Fibroblast of lung (primary cell): ENCODE measurements around the gene INF2. TPM values are rescaled to one million over a fixed set of nuclear protein-coding genes. Genes with fewer than 3 reads are reported as not detected.

ENCODE experiments used
- DNase-seq, 2 donors: peaks; one replicate each; pipeline versions ENCODE4 v3.0.0 to v3.0.0-alpha.2; 2010; ENCODE audit warnings: low read depth in 2 of 2
- H2AFZ ChIP-seq: 2 replicates; pipeline ENCODE4 v1.5.1; 2012; ENCODE audit warnings: low read length, control low read depth, inconsistent platforms
- H3K27ac ChIP-seq: 2 replicates; pipeline ENCODE4 v1.5.1; 2011; ENCODE audit warnings: low read length, control low read depth; ENCODE audit not compliant: insufficient read depth
- H3K27me3 ChIP-seq: 2 replicates; pipeline ENCODE4 v1.5.1; 2011; ENCODE audit warnings: mild to moderate bottlenecking, low read length; ENCODE audit not compliant: control insufficient read depth, insufficient read depth
- H3K36me3 ChIP-seq: 2 replicates; pipeline ENCODE4 v1.5.1; 2011; ENCODE audit warnings: low read length; ENCODE audit not compliant: control insufficient read depth, insufficient read depth
- H3K4me1 ChIP-seq: 2 replicates; pipeline ENCODE4 v1.5.1; 2011; ENCODE audit warnings: low read length; ENCODE audit not compliant: control insufficient read depth, insufficient read depth; ENCODE audit errors: extremely low read depth
- H3K4me2 ChIP-seq: 2 replicates; pipeline ENCODE4 v1.5.1; 2011; ENCODE audit warnings: low read length, control low read depth; ENCODE audit not compliant: insufficient read depth; ENCODE audit errors: extremely low read depth
- H3K4me3 ChIP-seq, 4 experiments: fragments of 200-600 bp in 1 of 4; sonication (generic) in 1 of 4; replicated peaks in 1 of 4; 2 replicates each; pipeline ENCODE4 v1.5.1; 2011 to 2016; ENCODE audit warnings: low read length in 4 of 4, low read depth in 3 of 4, mild to moderate bottlenecking in 3 of 4, control low read depth in 2 of 4, inconsistent platforms in 1 of 4, mixed read lengths in 1 of 4; ENCODE audit not compliant: insufficient read depth in 1 of 4; ENCODE audit errors: control extremely low read depth in 1 of 4
- H3K79me2 ChIP-seq: 2 replicates; pipeline ENCODE4 v1.5.1; 2012; ENCODE audit warnings: mild to moderate bottlenecking, low read length, inconsistent platforms; ENCODE audit not compliant: control insufficient read depth, insufficient read depth
- H3K9ac ChIP-seq: 2 replicates; pipeline ENCODE4 v1.5.1; 2011; ENCODE audit warnings: mild to moderate bottlenecking, low read length, control low read depth; ENCODE audit not compliant: insufficient read depth
- H3K9me3 ChIP-seq: 2 replicates; pipeline ENCODE4 v1.5.1; 2012; ENCODE audit warnings: low read depth, low read length; ENCODE audit not compliant: control insufficient read depth, insufficient read depth
- H4K20me1 ChIP-seq: 2 replicates; pipeline ENCODE4 v1.5.1; 2011; ENCODE audit warnings: low read length; ENCODE audit not compliant: control insufficient read depth, insufficient read depth; ENCODE audit errors: extremely low read depth
- EZH2 ChIP-seq: IDR thresholded peaks from 2 replicates; pipeline ENCODE4 v1.5.1; 2012; ENCODE audit warnings: low read length, control low read depth, mild to moderate bottlenecking; ENCODE audit errors: missing control alignments
- polyA plus RNA-seq, 2 donors: library from polyadenylated mRNA; depleted of rRNA in 1 of 2; stranded (reverse) in 1 of 2; unstranded in 1 of 2; fragments of >200 nt; gene quantifications; 2 replicates each; pipeline ENCODE4 v1.2.1, GENCODE V29; 2011 to 2012; ENCODE audit warnings: missing spikeins in 1 of 2
- total RNA-seq: library from RNA; depleted of rRNA; stranded (reverse); fragments of >200 nt; gene quantifications from 2 replicates; pipeline ENCODE4 v1.2.1, GENCODE V29; 2014
- TF ChIP-seq, protein P1 (sequence below), 2 donors: IDR thresholded peaks in 1 of 2; conservative IDR thresholded peaks in 1 of 2; 1 replicate in 1 of 2; 2 replicates in 1 of 2; pipeline ENCODE4 v1.5.1; 2011 to 2012; ENCODE audit warnings: low read length in 2 of 2, control low read depth in 1 of 2, inconsistent platforms in 1 of 2, low read depth in 1 of 2, mild to moderate bottlenecking in 1 of 2

INF2 gene
- total and polyA plus RNA-seq, 2 donors (not counting 1 experiment from before 2014, with no cell fraction given): 19.8 to 50.9 TPM

- no peak for DNase-seq
- H3K4me2 ChIP-seq: no peak overlapping the region
- H3K9ac ChIP-seq: no peak overlapping the region
- peaks cover 29% of the 10 kb centered on the region for H3K36me3 ChIP-seq
- H3K4me1 ChIP-seq: peaks cover 28% of the 10 kb centered on the region
- H2AFZ ChIP-seq: no peak overlapping the region
- TF ChIP-seq EZH2: no peak
- TF ChIP-seq, protein P1, sequence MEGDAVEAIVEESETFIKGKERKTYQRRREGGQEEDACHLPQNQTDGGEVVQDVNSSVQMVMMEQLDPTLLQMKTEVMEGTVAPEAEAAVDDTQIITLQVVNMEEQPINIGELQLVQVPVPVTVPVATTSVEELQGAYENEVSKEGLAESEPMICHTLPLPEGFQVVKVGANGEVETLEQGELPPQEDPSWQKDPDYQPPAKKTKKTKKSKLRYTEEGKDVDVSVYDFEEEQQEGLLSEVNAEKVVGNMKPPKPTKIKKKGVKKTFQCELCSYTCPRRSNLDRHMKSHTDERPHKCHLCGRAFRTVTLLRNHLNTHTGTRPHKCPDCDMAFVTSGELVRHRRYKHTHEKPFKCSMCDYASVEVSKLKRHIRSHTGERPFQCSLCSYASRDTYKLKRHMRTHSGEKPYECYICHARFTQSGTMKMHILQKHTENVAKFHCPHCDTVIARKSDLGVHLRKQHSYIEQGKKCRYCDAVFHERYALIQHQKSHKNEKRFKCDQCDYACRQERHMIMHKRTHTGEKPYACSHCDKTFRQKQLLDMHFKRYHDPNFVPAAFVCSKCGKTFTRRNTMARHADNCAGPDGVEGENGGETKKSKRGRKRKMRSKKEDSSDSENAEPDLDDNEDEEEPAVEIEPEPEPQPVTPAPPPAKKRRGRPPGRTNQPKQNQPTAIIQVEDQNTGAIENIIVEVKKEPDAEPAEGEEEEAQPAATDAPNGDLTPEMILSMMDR (conservative IDR thresholded peaks at IDR 0.05 in 1 of 2, IDR thresholded peaks at IDR 0.05 in 1 of 2; ENCODE audit: low read depth in 1 of 2, low read length in 2 of 2): no peak
- H3K9me3 ChIP-seq: no peaks in the 10 kb centered on the region
- peaks cover 2% of the 10 kb centered on the region for H4K20me1 ChIP-seq
- H3K79me2 ChIP-seq: peaks cover 97% of the 10 kb centered on the region
- no peak overlapping the region for H3K4me3 ChIP-seq
- no peak overlapping the region for H3K27ac ChIP-seq
- no peaks in the 10 kb centered on the region for H3K27me3 ChIP-seq
Observed at GRCh38 chr14:104696671-104697316, 7.4 kb downstream of the INF2 start.

DNA sequence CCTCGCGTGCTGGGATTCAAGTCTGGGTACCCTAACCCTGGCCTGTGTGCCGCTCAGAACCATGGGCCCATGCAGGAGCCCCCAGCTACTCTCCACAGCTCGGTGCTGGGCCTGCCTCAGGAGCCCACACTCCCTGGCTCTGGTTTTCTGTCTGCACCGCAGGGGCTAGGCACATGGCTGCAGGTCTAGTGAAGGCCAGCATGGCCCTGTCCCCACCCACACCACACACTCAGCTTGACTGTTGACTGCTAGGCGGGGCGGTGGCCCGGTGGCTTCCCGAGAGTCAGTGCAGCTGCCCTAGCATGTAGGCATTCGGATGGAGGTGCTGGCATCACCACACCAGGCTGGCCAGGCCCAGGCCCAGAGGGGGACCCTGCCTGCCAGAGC, 7.9 kb downstream of the INF2 start:
- TF ChIP-seq EZH2: no peak
- TF ChIP-seq, protein P1 (conservative IDR thresholded peaks at IDR 0.05 in 1 of 2, IDR thresholded peaks at IDR 0.05 in 1 of 2; ENCODE audit: low read depth in 1 of 2, low read length in 2 of 2): no peak
- Histone ChIP-seq H3K79me2 (peaks cover 95% of the 10 kb centered on the region), H3K4me3 (no peak overlapping the region), H3K36me3 (peaks cover 32% of the 10 kb centered on the region), H3K4me1 (peaks cover 25% of the 10 kb centered on the region), H3K27me3 (no peaks in the 10 kb centered on the region), H3K27ac (no peak overlapping the region), H3K9ac (no peak overlapping the region), H2AFZ (no peak overlapping the region), H3K9me3 (no peaks in the 10 kb centered on the region), H3K4me2 (no peak overlapping the region), H4K20me1 (no peaks in the 10 kb centered on the region)
- no peak for DNase-seq

DNA sequence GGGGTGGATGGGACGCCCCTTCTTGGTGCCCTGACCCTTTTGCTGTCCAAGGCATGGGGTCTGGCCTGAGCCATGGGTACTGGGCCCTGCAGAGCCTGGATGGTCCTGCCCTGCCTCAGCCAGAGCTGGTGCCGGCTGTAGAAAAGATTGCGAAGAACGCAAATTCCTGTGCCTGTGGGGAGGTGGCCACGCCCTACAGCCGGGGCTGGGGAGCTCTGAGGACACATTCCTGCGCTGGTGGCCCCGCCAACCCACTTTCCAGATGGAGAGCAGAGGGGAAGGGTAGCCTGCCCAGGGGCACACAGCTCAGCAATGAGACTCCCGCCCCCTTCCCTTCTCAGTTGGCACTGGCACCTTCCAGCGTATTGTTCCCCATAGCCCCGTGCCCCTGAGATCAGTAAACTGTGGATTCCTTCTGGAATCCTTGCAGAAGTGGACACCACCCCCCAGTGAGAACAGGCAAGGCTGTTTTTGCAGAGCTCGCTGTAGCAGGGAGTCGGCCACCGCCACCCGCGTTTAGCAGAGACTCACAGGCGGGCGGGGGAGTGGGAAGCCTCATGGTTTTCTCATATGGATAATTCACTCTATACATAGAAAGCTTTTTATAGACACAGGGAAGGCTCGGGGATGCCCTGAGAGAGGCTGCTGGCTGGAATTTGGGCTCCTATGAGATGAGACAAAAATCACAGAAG, 8.6 kb downstream of the INF2 start:
- no peak overlapping the region for H3K4me3 ChIP-seq
- peak overlapping the region; percentile 35 for H3K4me2 ChIP-seq
- no peaks in the 10 kb centered on the region for H3K9me3 ChIP-seq
- H3K9ac ChIP-seq: no peak overlapping the region
- H3K4me1 ChIP-seq: peaks cover 22% of the 10 kb centered on the region
- peaks cover 87% of the 10 kb centered on the region for H3K79me2 ChIP-seq
- no peak overlapping the region for H2AFZ ChIP-seq
- DNase-seq: peak in 1 of 2 donors; percentile 46
- no peak for TF ChIP-seq EZH2
- TF ChIP-seq, protein P1 (conservative IDR thresholded peaks at IDR 0.05 in 1 of 2, IDR thresholded peaks at IDR 0.05 in 1 of 2; ENCODE audit: low read depth in 1 of 2, low read length in 2 of 2): no peak
- peak overlapping the region; percentile 13 for H3K27ac ChIP-seq
- H4K20me1 ChIP-seq: no peaks in the 10 kb centered on the region
- H3K36me3 ChIP-seq: peaks cover 34% of the 10 kb centered on the region
- H3K27me3 ChIP-seq: no peaks in the 10 kb centered on the region
